GM19452 (cell line): Measurements from ENCODE around the gene TRIM47.
A peak's percentile ranks its signal among the peaks of the same experiment; 100 is the strongest.
"Not testable (repeated sequence)": the region's sequence is repeated elsewhere in the genome, so short reads cannot be mapped to it uniquely, and the experiment has no call there.

Experiments used
- ATAC-seq: cut with Tn5 transposase; IDR thresholded peaks from one replicate; pipeline ENCODE4 v1.9.1; 2021; ENCODE audit not compliant: unreplicated experiment

TRIM47 gene

DNA sequence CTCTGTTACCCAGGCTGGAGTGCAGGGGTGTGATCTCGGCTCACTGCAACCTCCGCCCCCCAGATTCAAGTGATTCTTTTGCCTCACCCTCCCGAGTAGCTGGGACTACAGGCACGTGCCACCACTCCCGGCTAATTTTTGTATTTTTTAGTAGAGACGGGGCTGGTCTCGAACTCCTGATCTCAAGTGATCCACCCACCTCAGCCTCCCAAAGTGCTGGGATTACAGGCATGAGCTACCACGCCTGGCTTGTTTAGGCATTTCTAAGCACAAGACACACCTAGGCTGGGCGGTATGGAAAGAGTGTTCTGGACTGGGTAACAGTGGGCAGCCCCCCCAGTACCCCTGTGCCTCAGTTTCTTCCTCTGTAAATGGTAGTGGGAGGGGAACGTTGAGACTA is 8.2 kb downstream of the TRIM47 start:
- ATAC-seq, result not testable (repeated sequence)

GRCh38 chr17:75869282-75870141 is 8.9 kb downstream of the TRIM47 start:
- no peak for ATAC-seq

- not testable (repeated sequence) for ATAC-seq
Measured at GRCh38 chr17:75868730-75869281, 9.6 kb downstream of the TRIM47 start.

- ATAC-seq, result not testable (repeated sequence)
Measured at GRCh38 chr17:75865404-75866188, 12.8 kb downstream of the TRIM47 start.

- ATAC-seq, result peak; percentile 22
Measured at GRCh38 chr17:75864887-75865286, 13.5 kb downstream of the TRIM47 start.

DNA sequence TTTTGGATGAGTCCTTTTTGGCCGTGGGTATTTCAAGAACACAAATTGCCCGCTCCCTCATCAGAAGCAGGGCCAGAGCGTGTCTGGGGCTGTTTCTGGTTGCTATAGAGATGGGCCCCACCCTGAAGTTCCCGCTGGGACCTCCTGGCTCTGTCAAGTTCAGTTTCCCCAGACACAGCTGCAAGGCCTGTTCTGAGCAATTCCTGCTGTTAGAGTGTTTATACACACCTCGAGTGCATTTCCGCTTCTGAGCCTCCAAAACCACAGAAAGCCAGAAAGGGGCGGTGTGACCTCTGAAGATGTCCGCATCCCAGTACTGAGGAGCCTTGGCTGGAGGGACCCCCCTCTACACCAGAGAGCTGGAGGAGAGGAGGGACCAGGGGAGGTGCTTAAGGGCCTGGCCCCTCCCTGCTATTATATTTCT is 13.9 kb downstream of the TRIM47 start:
- ATAC-seq, result peak; percentile 74

- no peak for ATAC-seq
Measured at GRCh38 chr17:75861927-75862317, 16.5 kb downstream of the TRIM47 start.

GRCh38 chr17:75859358-75859757 is 19.0 kb downstream of the TRIM47 start:
- ATAC-seq, result not testable (repeated sequence)

DNA sequence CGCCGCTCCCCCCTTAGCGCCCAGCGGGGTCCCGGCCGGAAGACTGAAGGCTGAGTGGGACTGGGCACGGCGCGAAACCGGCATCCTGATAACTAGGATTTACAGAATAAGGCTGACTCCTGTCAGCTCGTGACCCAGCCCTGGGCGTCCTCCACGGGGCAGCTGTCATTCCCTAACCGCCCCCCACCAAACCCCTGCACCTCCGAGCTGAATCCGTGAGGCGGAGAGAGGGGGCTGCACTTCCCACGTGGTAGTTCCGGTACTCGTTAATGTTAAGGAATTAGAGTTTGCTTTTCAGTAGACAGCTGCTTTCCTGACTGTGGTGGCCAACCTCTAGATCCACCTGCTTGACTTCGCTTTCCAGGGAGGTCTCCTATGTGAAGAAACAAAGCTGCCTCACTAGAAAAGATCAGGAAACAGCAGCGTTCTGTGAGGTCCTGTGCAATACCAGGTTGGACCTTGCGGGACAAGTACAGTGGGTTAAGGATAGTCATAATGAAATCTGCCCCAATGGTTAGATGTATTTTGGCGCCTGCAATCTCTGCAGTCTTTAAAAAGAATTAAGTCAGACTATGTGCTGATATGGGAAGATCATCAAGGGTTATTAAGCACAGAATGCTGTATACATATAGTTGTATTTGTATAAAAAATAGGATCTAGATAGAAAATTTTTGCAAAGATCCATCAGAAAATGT is 22.2 kb downstream of the TRIM47 start:
- ATAC-seq, result peak; percentile 27

DNA sequence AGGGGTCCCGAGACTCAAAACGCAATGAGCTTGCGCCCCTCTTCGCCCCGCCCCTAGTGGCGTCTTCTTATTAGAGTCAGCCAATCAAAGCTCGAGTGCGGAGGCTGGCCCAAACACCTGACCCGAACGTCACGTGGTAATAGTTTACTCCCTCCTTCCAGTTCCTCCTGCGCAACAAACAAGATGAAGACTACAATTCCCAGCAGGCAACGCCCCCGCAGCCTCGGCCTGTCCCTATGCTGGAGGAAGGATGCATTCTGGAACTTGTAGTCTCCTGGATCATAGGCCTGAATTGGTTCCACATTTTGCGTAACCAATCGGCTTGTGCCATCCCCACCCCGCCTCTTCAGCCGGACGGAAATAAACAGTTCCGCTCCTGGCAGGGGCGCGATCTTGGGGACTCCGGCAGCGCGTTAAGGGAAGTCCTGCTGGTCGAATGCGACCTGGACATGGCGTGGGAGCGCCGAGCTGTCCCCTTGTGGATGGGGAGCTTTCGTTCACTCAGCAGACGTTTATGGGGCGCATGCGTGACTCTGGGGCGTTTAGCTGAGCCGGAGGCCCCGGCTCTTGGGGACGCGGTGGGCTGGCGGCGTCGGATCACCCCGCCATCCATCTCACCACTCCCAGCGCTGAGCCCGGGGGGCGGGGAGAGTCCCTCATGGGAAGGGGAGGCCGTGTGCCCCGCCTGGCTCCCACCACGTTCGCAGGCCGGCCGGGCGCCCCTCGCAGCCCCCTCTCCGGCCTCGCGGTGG is 22.9 kb downstream of the TRIM47 start, which contains the start of gene WBP2:
Gene WBP2, minus strand, starts transcription at position 26 of the 752 bp plus-strand sequence. CDS start 38 bp downstream, outside the sequence.
- peak; percentile 80 for ATAC-seq

DNA sequence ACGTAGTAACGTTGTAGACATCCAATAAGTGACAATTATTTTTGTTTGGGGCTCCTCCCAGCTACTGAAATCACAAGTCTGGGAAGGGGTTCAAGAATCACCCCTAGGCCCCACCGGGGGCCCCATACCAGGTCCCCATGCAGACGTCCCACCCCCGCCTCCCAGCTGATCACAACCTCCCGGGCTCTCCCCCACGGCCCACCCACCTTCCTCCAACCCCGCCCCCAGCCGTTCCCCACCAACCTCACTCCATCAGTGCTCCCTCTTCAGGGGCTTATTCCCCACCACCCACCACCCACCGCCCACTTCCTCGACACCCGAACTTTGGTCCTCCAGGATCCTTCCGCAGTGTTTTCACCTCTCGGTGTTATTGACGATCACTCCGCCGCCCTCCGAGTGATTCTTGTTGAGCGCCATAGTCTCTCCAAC is 23.5 kb downstream of the TRIM47 start:
- no peak for ATAC-seq

- no peak for ATAC-seq
Measured at GRCh38 chr17:75854101-75854748, 24.2 kb downstream of the TRIM47 start.

DNA sequence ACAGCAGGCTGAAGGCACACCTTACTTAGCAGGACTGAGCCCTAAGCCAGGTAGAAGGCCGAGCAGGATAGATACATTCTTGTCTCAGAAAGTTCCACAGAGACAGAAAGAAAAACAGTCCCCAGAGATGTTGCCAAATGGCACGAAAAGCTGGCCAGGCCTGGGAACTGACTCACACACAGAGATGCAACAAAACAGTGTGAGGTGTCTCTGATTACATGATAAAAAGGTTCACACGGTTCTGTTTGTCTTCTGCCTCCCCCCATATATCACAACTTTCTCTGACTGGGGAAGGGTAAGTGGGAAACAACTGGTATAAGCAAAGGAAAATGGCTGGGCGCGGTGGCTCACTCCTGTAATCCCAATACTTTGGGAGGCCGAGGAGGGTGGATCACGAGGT is 24.9 kb downstream of the TRIM47 start:
- ATAC-seq, result no peak

DNA sequence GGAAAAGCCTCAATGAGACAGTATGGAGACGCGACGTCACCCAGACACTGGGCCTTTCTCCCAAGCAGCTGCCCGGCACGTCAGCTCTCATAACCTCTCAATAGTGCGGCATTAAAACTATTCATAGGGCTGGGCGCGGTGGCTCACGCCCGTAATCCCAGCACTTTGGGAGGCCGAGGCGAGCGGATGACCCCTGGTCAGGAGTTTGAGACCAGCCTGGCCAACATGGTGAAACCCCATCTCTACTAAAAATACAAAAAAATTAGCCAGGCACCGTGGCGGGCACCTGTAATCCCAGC is 26.7 kb downstream of the TRIM47 start:
- not testable (repeated sequence) for ATAC-seq

DNA sequence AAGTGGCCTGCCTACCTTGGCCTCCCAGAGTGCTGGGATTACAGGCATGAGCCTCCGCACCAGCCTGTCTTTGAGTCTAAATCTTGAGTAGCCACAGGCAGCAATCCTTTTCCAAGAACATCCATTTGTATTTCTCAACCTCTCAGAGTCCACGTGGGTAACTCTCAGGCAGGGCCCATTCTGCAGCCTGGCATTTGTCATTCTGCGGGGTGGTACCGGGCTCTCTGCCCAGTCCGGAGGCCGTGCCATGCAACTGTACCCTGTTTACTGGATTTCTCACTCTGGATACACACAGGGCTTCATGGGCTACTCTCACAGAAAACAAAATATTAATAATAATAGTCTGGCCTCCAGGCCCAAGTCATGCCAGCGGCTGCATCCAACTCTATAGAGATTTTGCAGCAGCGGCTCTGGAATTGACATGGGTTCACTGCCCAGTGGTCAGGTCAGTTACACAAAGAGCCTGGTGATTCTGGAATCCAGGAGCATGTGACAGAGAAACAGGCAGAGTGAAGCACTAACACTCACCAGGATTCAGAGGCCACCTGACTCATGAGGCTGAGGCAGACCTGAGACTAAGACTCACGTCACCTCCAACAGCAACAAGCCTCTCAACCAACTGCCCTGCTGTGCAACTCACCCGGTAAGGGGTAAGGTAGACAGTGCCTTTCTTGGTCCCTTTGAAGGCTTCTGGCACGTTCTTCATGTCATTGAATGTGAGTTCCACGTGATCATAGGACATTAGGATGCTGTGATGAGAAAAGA is 27.3 kb downstream of the TRIM47 start:
- ATAC-seq, result no peak

- ATAC-seq, result no peak
Measured at GRCh38 chr17:75849724-75850123, 28.7 kb downstream of the TRIM47 start.

- no peak for ATAC-seq
Measured at GRCh38 chr17:75849279-75849646, 29.1 kb downstream of the TRIM47 start.

- ATAC-seq, result no peak
Measured at GRCh38 chr17:75848523-75849278, 29.7 kb downstream of the TRIM47 start.
